HG03108 (cell line): ENCODE data around the gene RDM1.

Experiments used
- ATAC-seq: cut with Tn5 transposase; IDR thresholded peaks from one replicate; pipeline ENCODE4 v1.9.1; 2021; ENCODE audit warnings: moderate library complexity; ENCODE audit not compliant: unreplicated experiment

RDM1 gene

DNA sequence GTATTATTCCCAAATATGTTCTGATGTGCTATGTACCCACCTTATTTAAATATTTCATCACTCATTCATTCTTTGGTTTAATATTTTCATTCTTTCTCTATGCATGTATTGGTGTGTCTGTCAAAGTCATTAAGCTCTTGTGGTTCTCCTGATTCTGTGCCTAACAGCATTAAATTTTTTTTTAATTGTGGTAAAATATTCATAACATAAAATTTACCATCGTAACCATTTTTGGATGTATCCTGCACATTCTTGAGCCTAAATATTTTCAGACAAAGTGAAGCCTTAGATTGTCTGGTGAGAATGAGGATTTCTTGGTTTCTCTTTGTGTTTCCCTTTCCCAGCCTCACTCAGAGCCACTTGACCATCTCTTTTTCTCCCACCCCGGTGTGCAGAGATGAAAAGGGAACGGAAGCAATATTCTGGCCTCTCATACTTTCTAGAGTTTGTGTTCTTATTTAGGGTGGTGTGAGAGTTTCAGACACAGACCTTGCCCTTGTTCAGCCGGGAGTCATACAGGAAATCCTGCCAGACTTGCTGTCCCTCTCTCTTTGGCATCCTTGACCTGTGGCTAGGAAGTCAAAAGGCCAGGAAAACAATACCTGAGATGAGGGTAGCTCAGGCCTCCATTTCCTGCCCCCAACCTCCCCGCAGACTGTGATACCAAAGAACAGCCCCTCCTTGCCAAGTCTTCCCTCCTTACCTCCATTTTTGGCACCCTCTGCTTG is 55.3 kb downstream of the RDM1 start:
- no peak for ATAC-seq

DNA sequence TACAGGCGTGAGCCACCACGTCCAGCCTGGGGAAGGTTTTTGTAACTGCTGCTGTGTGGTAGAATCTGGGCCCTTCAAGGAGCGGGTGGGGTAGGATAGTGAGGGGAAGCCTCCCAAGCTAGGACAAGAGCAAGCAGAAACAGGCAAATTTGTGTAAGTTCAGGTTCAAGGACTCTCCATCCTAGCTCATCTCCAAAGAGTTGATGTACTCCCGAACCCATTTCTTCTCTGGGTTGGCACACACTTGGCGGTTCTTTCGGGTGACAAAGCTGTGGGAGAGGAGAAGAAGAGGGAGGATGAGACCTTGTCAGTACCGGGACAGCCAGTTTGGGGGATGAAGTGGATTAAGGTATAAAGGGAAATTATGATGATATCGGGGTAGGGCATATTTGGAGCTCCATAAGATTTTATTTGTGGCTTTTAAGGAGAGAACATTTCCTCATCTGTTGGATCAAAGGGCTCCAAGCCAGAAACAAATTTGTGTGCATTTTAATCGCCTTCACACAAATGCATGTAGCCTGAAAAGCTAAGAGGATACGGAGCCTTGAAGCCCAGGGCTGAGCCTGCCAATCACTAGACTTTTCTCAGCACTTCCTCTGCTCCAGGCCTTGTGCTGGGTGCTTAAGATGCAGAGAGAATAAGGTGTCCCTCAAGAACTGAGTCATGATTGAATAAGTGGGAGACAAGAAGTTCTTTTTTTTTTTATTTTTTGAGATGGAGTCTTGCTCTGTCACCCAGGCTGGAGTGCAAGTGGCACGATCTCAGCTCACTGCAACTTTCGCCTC is 58.2 kb downstream of the RDM1 start:
- ATAC-seq = no peak

- ATAC-seq = no peak
These were observed 59.4 kb downstream of the RDM1 start for GRCh38 chr17:35870906-35871819.

DNA sequence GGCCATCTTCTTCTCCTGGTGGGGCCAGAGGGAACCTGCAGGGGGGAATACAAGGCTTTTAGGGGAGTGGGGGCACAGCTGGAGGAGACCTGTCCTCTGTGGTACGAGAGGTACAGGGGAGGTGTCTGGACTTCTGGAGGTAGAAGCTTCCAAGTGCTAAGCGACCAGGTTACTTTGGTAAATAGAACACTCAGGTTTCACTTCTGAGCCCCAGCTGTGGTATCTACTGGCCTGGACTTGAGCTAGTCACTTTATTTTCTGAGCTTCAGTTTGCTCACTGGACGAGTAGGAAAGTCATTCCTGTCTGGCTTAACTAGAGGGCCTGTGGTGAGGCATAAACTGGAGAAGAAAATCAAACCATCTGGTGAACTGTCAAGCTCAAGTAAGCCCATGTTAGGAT is 61.8 kb downstream of the RDM1 start, which contains the start of gene HEATR9:
Gene HEATR9, minus strand, starts transcription at position 155 of the 400 bp plus-strand sequence. Its CDS starts 149 bp downstream, at position 6.
- ATAC-seq = no peak
